Measurements from ENCODE around the gene ESPL1. TPM values are rescaled to one million over a fixed set of nuclear protein-coding genes. Genes with fewer than 3 reads are reported as not detected.

ESPL1 gene
- total RNA-seq, 1 experiment from 2014 or later: 61.4 TPM

DNA sequence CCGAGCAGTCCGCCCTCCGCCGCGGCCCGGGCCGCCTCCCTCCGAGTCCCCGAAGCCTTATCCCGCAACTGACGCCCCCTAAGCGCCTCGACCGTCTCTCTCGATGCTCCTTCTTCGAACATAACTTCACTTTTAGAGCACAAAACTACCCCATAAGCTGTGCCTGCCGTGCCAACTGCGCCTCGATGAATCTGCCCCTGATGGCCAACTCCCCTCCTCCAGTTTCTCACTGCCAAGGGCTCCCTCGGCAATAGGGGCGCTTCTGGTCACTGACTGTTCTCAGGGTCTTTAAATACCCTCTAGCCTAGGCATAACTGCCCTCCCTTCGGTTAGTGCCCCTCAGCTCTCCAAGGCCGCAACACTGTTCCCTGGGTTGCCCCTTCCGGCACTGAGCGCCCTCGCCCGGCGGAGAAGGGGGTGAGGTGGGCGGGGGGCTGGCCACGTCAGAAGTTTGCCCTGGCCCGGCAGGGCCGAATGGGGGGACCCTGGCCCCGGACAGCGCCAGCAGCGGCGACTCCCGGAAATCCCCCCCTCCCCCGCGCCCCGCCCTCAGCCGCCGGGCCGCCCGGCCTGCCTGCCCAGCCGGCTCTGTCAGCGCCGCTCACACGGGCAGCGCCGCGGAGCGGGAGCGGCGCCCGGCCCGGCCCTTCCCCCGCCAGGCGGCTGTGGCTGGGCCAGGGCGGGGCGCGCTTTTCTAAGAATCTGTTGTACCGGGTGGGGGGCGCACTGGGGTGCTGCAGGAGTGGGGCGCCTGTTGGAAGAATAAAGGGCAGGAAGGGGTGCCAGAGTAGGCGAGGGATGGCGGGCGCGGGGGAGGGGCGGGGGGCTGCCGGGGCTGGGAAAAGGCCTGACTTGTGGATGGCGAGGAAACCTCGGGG, 46.7 kb upstream of the ESPL1 start (continued):
- TF ChIP-seq, protein P1, sequence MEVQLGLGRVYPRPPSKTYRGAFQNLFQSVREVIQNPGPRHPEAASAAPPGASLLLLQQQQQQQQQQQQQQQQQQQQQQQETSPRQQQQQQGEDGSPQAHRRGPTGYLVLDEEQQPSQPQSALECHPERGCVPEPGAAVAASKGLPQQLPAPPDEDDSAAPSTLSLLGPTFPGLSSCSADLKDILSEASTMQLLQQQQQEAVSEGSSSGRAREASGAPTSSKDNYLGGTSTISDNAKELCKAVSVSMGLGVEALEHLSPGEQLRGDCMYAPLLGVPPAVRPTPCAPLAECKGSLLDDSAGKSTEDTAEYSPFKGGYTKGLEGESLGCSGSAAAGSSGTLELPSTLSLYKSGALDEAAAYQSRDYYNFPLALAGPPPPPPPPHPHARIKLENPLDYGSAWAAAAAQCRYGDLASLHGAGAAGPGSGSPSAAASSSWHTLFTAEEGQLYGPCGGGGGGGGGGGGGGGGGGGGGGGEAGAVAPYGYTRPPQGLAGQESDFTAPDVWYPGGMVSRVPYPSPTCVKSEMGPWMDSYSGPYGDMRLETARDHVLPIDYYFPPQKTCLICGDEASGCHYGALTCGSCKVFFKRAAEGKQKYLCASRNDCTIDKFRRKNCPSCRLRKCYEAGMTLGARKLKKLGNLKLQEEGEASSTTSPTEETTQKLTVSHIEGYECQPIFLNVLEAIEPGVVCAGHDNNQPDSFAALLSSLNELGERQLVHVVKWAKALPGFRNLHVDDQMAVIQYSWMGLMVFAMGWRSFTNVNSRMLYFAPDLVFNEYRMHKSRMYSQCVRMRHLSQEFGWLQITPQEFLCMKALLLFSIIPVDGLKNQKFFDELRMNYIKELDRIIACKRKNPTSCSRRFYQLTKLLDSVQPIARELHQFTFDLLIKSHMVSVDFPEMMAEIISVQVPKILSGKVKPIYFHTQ (CRISPR knock-in tag; IDR thresholded peaks at IDR 0.05): no peak
- no peak for TF ChIP-seq OVOL2 (CRISPR knock-in tag; IDR thresholded peaks at IDR 0.05; ENCODE audit: borderline replicate concordance)
- TF ChIP-seq ZNF219 (CRISPR knock-in tag; IDR thresholded peaks at IDR 0.05; ENCODE audit: borderline replicate concordance): no peak
- TF ChIP-seq, protein P2, sequence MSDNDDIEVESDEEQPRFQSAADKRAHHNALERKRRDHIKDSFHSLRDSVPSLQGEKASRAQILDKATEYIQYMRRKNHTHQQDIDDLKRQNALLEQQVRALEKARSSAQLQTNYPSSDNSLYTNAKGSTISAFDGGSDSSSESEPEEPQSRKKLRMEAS (CRISPR knock-in tag; IDR thresholded peaks at IDR 0.05): 0 out of 2 replicates have a peak, but pooled peaks have one; percentile 44
- no peak for TF ChIP-seq CBFB (CRISPR knock-in tag; IDR thresholded peaks at IDR 0.05; ENCODE audit: low read depth)
- 0 out of 2 replicates have a peak, but pooled peaks have one; percentile 60 for TF ChIP-seq KAT7 (CRISPR knock-in tag; IDR thresholded peaks at IDR 0.05; ENCODE audit: borderline replicate concordance)
- TF ChIP-seq, protein P3, sequence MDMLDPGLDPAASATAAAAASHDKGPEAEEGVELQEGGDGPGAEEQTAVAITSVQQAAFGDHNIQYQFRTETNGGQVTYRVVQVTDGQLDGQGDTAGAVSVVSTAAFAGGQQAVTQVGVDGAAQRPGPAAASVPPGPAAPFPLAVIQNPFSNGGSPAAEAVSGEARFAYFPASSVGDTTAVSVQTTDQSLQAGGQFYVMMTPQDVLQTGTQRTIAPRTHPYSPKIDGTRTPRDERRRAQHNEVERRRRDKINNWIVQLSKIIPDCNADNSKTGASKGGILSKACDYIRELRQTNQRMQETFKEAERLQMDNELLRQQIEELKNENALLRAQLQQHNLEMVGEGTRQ (CRISPR knock-in tag; IDR thresholded peaks at IDR 0.05): peak; percentile 0; the same call in 1 of the 2 replicates
- no peak; the same call in 1 of the 2 replicates for TF ChIP-seq FOXK1 (CRISPR knock-in tag; IDR thresholded peaks at IDR 0.05)
- TF ChIP-seq ZNF396 (CRISPR knock-in tag; IDR thresholded peaks at IDR 0.05; ENCODE audit: borderline replicate concordance): no peak
- TF ChIP-seq, protein P4, sequence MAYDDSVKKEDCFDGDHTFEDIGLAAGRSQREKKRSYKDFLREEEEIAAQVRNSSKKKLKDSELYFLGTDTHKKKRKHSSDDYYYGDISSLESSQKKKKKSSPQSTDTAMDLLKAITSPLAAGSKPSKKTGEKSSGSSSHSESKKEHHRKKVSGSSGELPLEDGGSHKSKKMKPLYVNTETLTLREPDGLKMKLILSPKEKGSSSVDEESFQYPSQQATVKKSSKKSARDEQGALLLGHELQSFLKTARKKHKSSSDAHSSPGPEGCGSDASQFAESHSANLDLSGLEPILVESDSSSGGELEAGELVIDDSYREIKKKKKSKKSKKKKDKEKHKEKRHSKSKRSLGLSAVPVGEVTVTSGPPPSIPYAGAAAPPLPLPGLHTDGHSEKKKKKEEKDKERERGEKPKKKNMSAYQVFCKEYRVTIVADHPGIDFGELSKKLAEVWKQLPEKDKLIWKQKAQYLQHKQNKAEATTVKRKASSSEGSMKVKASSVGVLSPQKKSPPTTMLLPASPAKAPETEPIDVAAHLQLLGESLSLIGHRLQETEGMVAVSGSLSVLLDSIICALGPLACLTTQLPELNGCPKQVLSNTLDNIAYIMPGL (CRISPR knock-in tag; IDR thresholded peaks at IDR 0.05): no peak; the same call in 1 of the 2 replicates
- TF ChIP-seq ZNF263 (CRISPR knock-in tag; IDR thresholded peaks at IDR 0.05; ENCODE audit: low read depth): no peak
- TF ChIP-seq GTF2I (CRISPR knock-in tag; conservative IDR thresholded peaks at IDR 0.05): no peak
- TF ChIP-seq, protein P5, sequence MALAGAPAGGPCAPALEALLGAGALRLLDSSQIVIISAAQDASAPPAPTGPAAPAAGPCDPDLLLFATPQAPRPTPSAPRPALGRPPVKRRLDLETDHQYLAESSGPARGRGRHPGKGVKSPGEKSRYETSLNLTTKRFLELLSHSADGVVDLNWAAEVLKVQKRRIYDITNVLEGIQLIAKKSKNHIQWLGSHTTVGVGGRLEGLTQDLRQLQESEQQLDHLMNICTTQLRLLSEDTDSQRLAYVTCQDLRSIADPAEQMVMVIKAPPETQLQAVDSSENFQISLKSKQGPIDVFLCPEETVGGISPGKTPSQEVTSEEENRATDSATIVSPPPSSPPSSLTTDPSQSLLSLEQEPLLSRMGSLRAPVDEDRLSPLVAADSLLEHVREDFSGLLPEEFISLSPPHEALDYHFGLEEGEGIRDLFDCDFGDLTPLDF (CRISPR knock-in tag; IDR thresholded peaks at IDR 0.05): no peak
- TF ChIP-seq, protein P6, sequence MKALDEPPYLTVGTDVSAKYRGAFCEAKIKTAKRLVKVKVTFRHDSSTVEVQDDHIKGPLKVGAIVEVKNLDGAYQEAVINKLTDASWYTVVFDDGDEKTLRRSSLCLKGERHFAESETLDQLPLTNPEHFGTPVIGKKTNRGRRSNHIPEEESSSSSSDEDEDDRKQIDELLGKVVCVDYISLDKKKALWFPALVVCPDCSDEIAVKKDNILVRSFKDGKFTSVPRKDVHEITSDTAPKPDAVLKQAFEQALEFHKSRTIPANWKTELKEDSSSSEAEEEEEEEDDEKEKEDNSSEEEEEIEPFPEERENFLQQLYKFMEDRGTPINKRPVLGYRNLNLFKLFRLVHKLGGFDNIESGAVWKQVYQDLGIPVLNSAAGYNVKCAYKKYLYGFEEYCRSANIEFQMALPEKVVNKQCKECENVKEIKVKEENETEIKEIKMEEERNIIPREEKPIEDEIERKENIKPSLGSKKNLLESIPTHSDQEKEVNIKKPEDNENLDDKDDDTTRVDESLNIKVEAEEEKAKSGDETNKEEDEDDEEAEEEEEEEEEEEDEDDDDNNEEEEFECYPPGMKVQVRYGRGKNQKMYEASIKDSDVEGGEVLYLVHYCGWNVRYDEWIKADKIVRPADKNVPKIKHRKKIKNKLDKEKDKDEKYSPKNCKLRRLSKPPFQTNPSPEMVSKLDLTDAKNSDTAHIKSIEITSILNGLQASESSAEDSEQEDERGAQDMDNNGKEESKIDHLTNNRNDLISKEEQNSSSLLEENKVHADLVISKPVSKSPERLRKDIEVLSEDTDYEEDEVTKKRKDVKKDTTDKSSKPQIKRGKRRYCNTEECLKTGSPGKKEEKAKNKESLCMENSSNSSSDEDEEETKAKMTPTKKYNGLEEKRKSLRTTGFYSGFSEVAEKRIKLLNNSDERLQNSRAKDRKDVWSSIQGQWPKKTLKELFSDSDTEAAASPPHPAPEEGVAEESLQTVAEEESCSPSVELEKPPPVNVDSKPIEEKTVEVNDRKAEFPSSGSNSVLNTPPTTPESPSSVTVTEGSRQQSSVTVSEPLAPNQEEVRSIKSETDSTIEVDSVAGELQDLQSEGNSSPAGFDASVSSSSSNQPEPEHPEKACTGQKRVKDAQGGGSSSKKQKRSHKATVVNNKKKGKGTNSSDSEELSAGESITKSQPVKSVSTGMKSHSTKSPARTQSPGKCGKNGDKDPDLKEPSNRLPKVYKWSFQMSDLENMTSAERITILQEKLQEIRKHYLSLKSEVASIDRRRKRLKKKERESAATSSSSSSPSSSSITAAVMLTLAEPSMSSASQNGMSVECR (CRISPR knock-in tag; IDR thresholded peaks at IDR 0.05; ENCODE audit: borderline replicate concordance): no peak
- TF ChIP-seq, protein P7, sequence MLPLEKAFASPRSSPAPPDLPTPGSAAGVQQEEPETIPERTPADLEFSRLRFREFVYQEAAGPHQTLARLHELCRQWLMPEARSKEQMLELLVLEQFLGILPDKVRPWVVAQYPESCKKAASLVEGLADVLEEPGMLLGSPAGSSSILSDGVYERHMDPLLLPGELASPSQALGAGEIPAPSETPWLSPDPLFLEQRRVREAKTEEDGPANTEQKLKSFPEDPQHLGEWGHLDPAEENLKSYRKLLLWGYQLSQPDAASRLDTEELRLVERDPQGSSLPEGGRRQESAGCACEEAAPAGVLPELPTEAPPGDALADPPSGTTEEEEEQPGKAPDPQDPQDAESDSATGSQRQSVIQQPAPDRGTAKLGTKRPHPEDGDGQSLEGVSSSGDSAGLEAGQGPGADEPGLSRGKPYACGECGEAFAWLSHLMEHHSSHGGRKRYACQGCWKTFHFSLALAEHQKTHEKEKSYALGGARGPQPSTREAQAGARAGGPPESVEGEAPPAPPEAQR (CRISPR knock-in tag; IDR thresholded peaks at IDR 0.05): no peak
- TF ChIP-seq, protein P8, sequence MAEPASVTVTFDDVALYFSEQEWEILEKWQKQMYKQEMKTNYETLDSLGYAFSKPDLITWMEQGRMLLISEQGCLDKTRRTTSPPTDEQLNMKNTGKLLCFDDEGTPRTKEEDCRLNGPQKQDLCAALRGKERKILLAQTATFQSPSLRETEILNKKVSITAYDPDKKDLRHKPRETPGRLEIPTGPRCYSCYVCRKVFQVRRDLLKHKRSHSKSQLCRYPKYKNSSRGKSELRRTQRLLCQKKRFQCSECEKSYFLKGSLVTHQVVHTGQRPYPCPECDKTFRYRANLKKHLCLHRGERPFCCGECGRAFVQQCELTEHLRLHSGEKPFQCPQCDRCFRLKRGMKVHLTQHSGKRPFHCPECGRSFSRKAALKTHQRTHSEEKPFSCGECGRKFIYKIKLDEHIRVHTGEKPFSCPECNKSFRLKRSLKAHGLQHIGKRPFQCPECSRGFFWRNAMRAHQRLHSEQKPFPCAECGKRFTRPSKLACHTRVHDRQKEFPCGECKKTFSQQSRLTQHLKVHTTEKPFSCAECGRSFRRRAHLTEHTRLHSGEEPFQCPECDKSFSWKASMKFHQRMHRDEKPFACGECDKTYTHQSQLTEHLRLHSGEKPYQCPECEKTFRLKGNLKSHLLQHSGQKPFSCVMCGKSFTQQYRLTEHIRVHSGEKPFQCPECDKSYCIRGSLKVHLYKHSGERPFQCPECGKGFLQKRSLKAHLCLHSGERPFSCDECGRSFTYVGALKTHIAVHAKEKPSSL (CRISPR knock-in tag; conservative IDR thresholded peaks at IDR 0.05): no peak
- no peak for TF ChIP-seq RELA (CRISPR knock-in tag; IDR thresholded peaks at IDR 0.05; ENCODE audit: borderline replicate concordance)
- TF ChIP-seq NFE2L1 (CRISPR knock-in tag; IDR thresholded peaks at IDR 0.05): no peak
- no peak for TF ChIP-seq NFATC4 (CRISPR knock-in tag; IDR thresholded peaks at IDR 0.05)
- no peak for TF ChIP-seq SMAD3 (CRISPR knock-in tag; IDR thresholded peaks at IDR 0.05; ENCODE audit: borderline replicate concordance)
- TF ChIP-seq EMX1 (CRISPR knock-in tag; IDR thresholded peaks at IDR 0.05): no peak
- no peak for TF ChIP-seq TEAD4 (CRISPR knock-in tag; IDR thresholded peaks at IDR 0.05)
- no peak for TF ChIP-seq ETV6 (CRISPR knock-in tag; IDR thresholded peaks at IDR 0.05)

Measured in WTC11 (cell line).